ENCODE measurements around the gene VAT1. TPM values are rescaled to one million over a fixed set of nuclear protein-coding genes. Genes with fewer than 3 reads are reported as not detected.

Gene VAT1
- total and polyA plus RNA-seq, 2 of the 13 experiments (the other 11 are each of a cell fraction or from before 2014, with no cell fraction given): 143 to 205 TPM

DNA sequence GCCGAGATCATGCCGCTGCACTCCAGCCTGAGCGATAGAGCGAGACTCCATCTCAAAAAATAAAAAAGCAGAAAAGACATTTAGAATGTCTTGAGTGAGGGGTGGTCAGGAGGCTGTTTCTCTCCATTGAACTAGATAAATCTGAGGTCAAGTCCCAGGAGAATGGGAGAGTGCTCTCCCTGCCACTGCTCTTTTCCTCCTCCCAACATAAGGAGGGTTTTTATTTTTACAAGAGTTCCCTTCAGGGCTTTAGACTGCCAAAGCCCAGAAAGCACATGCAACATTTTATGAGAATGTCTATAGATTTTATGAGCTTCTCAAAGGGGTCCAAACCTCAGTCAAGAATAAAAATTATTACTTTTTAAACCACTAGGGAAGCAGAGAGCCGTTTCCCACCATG is 4.4 kb upstream of the VAT1 start:
- Histone ChIP-seq H3K4me1 (ENCODE audit: insufficient read depth, low read length) (peaks cover 54% of the 10 kb centered on the region), H3K27me3 (ENCODE audit: control insufficient read depth in 1 of 2, insufficient read depth in 2 of 2, low read length in 2 of 2) (no peaks in the 10 kb centered on the region; a peak in 1 of 5 replicates), H3K36me3 (replicated peaks in 1 of 2; ENCODE audit: control insufficient read depth in 1 of 2, insufficient read depth in 2 of 2, low read length in 2 of 2) (no peaks in the 10 kb centered on the region), H3K27ac (ENCODE audit: extremely low read length, insufficient read depth, low read length) (no peak overlapping the region), H3K9ac (ENCODE audit: insufficient read depth, low read depth, low read length) (no peak overlapping the region), H3K4me2 (ENCODE audit: low read depth, low read length) (no peak overlapping the region), H2AFZ (ENCODE audit: low read length) (no peak overlapping the region), H4K20me1 (ENCODE audit: insufficient read depth, low read length) (no peaks in the 10 kb centered on the region), H3K79me2 (ENCODE audit: insufficient read depth, low read length) (peaks cover 1% of the 10 kb centered on the region), H3K9me3 (ENCODE audit: low read length) (no peaks in the 10 kb centered on the region), H3K4me3 (replicated peaks in 1 of 3; ENCODE audit: insufficient read depth in 1 of 3, low read depth in 2 of 3, low read length in 3 of 3) (no peak overlapping the region)
- in situ Hi-C loops (cut with HindIII; ENCODE audit: extremely low pct_ligation_motif_present, low pct_unique_long_range_greater_than_20kb): no loop called here
- no TSS peak for BruUV-seq (replicated peaks)
- intact Hi-C loops (cut with micrococcal nuclease; ENCODE audit: unreplicated experiment): no loop called here
- ChIA-PET CTCF (ENCODE audit: low intra/inter-chr PET ratio, low total read pairs) (no interaction called here), POLR2A (interaction anchor here (1.4 to 3.6 kb wide), 5 partner anchors 15 to 185 kb away, joined by 3 to 16 read pairs (median 5); partner anchors contain the start of genes RPL27 and TMEM106A)
- ATAC-seq (no peak), FAIRE-seq (no peak), DNase-seq (ENCODE audit: low spot score) (no peak)
- 74% methylated on average over 5 of the region's 5 CpGs for WGBS (ENCODE audit: low lambda C conversion rate)
- TF ChIP-seq, protein P1, sequence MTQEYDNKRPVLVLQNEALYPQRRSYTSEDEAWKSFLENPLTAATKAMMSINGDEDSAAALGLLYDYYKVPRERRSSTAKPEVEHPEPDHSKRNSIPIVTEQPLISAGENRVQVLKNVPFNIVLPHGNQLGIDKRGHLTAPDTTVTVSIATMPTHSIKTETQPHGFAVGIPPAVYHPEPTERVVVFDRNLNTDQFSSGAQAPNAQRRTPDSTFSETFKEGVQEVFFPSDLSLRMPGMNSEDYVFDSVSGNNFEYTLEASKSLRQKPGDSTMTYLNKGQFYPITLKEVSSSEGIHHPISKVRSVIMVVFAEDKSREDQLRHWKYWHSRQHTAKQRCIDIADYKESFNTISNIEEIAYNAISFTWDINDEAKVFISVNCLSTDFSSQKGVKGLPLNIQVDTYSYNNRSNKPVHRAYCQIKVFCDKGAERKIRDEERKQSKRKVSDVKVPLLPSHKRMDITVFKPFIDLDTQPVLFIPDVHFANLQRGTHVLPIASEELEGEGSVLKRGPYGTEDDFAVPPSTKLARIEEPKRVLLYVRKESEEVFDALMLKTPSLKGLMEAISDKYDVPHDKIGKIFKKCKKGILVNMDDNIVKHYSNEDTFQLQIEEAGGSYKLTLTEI (CRISPR knock-in tag; conservative IDR thresholded peaks at IDR 0.05): no peak
- no peak for TF ChIP-seq ZFP90 (CRISPR knock-in tag; IDR thresholded peaks at IDR 0.05; ENCODE audit: borderline replicate concordance)
- no peak for TF ChIP-seq ZNF280B (CRISPR knock-in tag; IDR thresholded peaks at IDR 0.05; ENCODE audit: borderline replicate concordance)
- TF ChIP-seq, protein P2, sequence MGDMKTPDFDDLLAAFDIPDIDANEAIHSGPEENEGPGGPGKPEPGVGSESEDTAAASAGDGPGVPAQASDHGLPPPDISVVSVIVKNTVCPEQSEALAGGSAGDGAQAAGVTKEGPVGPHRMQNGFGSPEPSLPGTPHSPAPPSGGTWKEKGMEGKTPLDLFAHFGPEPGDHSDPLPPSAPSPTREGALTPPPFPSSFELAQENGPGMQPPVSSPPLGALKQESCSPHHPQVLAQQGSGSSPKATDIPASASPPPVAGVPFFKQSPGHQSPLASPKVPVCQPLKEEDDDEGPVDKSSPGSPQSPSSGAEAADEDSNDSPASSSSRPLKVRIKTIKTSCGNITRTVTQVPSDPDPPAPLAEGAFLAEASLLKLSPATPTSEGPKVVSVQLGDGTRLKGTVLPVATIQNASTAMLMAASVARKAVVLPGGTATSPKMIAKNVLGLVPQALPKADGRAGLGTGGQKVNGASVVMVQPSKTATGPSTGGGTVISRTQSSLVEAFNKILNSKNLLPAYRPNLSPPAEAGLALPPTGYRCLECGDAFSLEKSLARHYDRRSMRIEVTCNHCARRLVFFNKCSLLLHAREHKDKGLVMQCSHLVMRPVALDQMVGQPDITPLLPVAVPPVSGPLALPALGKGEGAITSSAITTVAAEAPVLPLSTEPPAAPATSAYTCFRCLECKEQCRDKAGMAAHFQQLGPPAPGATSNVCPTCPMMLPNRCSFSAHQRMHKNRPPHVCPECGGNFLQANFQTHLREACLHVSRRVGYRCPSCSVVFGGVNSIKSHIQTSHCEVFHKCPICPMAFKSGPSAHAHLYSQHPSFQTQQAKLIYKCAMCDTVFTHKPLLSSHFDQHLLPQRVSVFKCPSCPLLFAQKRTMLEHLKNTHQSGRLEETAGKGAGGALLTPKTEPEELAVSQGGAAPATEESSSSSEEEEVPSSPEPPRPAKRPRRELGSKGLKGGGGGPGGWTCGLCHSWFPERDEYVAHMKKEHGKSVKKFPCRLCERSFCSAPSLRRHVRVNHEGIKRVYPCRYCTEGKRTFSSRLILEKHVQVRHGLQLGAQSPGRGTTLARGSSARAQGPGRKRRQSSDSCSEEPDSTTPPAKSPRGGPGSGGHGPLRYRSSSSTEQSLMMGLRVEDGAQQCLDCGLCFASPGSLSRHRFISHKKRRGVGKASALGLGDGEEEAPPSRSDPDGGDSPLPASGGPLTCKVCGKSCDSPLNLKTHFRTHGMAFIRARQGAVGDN (CRISPR knock-in tag; IDR thresholded peaks at IDR 0.05): no peak
- no peak for TF ChIP-seq ETV6 (CRISPR knock-in tag; conservative IDR thresholded peaks at IDR 0.05)
- no peak for TF ChIP-seq TSC22D2 (CRISPR knock-in tag; IDR thresholded peaks at IDR 0.05; ENCODE audit: borderline replicate concordance)
- TF ChIP-seq NCOA5 (CRISPR knock-in tag; IDR thresholded peaks at IDR 0.05): no peak
- TF ChIP-seq PAXIP1 (CRISPR knock-in tag; conservative IDR thresholded peaks at IDR 0.05): no peak
- TF ChIP-seq ZNF614 (CRISPR knock-in tag; IDR thresholded peaks at IDR 0.05; ENCODE audit: borderline replicate concordance): no peak
- no peak for TF ChIP-seq MIER3 (CRISPR knock-in tag; IDR thresholded peaks at IDR 0.05; ENCODE audit: borderline replicate concordance)
- no peak for TF ChIP-seq POLR2G (IDR thresholded peaks at IDR 0.05; ENCODE audit: low read depth, low read length)
- no peak for TF ChIP-seq ZNF749 (CRISPR knock-in tag; IDR thresholded peaks at IDR 0.05; ENCODE audit: borderline replicate concordance)
- TF ChIP-seq ZNF33B (CRISPR knock-in tag; IDR thresholded peaks at IDR 0.05): no peak
- TF ChIP-seq MTF2 (CRISPR knock-in tag; IDR thresholded peaks at IDR 0.05; ENCODE audit: borderline replicate concordance): no peak
